NOMO-1 (cell line): ENCODE data around the gene HTRA1.

Experiments used
- DNase-seq, 2 experiments: peaks; one replicate each; lab custom pipeline; 2025; ENCODE audit not compliant: unreplicated experiment in 2 of 2; lab: John Stamatoyannopoulos, UW

HTRA1 gene

DNA sequence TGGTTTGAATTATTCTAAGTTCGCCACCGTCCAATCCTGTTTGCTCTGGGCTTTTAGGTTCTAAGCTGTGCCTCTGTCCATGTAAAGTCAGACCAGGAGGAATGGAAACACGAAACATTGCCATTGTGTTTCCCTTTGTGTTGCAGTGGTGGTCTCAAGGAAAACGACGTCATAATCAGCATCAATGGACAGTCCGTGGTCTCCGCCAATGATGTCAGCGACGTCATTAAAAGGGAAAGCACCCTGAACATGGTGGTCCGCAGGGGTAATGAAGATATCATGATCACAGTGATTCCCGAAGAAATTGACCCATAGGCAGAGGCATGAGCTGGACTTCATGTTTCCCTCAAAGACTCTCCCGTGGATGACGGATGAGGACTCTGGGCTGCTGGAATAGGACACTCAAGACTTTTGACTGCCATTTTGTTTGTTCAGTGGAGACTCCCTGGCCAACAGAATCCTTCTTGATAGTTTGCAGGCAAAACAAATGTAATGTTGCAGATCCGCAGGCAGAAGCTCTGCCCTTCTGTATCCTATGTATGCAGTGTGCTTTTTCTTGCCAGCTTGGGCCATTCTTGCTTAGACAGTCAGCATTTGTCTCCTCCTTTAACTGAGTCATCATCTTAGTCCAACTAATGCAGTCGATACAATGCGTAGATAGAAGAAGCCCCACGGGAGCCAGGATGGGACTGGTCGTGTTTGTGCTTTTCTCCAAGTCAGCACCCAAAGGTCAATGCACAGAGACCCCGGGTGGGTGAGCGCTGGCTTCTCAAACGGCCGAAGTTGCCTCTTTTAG, 52.9 kb downstream of the HTRA1 start:
- no peak for DNase-seq

DNA sequence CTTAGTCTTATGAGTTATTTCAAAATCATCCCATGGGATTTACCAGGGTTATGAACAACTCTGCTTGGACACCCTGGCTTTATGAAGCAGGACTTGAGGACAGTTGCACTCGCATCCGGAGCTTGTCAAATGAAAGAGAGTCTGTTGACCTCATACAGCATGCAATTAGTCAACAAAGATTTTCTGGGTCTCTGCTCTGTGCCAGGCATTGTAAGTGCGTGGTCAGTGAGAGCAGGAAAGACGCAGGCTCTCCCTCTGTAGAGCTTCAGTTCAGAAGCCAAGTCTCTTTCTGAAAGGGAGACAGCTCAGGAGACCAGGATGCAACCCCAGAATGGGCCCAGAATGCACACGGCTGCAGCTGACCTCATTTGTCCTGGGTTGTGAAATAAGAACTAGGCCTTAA, 53.7 kb downstream of the HTRA1 start:
- no peak for DNase-seq

GRCh38 chr10:122515588-122516231, 54.4 kb downstream of the HTRA1 start:
- DNase-seq: no peak

DNA sequence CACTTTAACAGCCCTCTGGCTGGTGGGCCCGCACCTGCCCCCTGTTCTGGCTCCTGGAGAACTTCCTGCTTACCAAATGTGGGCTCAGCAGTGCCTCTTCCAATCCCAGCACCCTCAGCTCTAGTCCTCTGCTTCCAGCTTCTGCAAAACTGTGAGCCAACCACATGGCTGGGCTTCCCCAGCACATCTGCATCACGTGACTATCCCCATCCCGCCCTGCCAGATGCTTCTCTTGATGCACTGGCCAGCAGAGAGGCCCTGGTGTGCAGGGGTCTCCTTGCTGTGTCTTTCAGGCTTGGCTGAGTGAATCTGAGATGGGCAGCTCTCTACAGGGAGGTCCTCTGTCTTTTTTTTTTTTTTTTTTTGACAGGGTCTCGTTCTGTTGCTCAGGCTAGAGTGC, 55.4 kb downstream of the HTRA1 start:
- no peak for DNase-seq

DNA sequence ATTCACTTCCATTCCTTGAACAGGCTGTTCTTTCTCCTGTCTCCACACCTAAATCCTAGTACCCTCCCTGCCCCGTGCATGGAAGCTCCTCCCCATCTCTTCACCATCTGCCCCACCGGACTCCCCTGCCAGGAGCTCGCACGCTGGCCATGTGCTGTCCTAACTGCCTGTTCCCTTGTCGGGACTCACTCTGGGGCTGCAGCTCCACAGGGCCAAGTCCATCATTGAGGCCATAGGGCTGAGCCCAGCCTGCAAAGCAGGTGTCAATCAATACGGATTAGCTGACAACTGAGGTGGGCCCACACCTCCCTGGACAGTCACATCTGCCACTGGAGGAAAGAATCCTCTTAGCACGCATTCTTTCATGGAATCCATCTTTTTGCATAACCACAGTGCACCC, 57.8 kb downstream of the HTRA1 start:
- DNase-seq: no peak

DNA sequence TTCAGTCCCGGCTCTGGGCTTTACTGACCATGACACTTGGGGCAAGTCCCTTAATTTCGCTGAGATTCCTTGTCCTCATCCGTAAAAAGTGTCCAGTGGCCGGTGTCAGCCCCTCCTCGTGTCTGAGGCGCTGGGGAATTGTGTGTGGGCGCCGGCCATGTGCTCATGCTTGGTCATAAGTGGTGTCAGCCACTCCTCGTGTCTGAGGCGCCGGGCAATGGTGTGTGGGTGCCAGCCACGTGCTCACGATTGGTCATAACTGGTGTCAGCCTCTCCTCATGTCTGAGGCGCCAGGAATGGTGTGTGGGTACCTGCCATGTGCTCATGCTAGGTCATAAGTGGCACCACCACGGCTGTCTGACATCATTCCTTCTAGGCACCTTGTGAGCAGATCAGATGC, 58.5 kb downstream of the HTRA1 start:
- DNase-seq: no peak

GRCh38 chr10:122521011-122521410, 59.7 kb downstream of the HTRA1 start:
- no peak for DNase-seq

GRCh38 chr10:122524811-122525210, 63.5 kb downstream of the HTRA1 start:
- DNase-seq: no peak

DNA sequence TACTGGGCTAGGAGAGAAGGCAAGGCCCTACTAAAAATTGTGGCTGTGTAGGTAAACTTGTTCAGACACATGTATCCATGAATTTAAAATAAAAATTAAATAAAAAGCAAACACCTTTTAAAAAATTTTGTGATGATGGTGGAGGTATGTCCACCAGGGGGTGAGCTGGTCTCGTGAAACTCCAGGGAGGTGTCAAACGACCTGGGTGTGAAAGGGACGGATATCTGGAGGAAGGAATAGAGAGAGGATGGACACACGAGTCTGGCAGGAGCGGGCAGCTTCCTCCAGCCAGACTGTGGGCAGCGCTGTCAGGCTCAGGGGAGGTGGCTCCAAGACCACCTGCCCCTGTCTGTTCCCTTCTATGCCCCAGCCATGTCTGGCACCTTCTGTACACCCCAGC, 64.4 kb downstream of the HTRA1 start:
- no peak for DNase-seq

DNA sequence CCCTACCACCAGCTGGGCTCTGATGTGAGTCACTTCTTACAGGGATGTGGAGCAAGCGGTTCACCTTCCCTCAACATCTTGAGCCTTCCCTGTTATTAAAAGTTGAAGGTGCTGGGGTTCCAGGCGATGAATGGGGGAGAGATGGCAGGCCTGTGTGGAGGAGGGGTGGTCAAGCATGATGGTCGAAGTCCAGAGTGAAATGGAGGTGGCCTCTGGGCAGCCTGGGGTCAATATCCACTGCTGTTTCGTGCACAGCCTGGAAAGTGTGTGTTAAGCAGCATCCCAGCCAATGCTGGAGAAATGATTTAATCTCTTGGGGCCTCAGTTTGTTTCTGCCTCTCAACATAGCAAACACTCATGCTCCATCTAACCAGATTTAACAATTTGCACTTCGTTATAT, 65.5 kb downstream of the HTRA1 start:
- DNase-seq: no peak

GRCh38 chr10:122530177-122530576, 68.8 kb downstream of the HTRA1 start:
- no peak for DNase-seq

- no peak for DNase-seq
Observed at GRCh38 chr10:122531261-122531660, 69.9 kb downstream of the HTRA1 start.

GRCh38 chr10:122531939-122532338, 70.6 kb downstream of the HTRA1 start:
- DNase-seq: no peak

GRCh38 chr10:122532601-122533296, 71.4 kb downstream of the HTRA1 start:
- DNase-seq: no peak

GRCh38 chr10:122537545-122537944, 76.2 kb downstream of the HTRA1 start:
- no peak for DNase-seq

DNA sequence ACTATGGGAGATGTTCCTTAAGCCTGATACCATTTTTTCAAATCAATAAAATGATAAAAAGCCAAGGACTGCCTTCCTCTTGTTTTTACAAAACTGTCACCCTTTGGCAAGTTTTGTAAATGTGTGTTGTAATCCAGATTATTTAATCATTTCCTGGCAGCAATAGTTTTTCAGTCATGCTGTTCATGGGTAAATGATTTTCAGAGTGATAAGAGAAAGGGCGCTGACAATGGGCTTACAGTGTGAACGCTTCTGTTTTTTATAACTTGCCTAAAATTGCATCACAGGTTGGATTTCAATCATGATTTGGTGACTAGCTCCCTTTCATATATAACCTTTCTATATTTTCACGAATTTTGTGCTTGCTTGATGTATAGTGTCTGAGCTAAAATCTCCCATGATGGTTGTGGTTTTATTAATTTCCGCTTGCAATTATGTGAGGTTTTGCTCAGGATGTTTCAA, 80.2 kb downstream of the HTRA1 start:
- peak; percentile 30 to 54 for DNase-seq

- no peak for DNase-seq
Observed at GRCh38 chr10:122543676-122544445, 82.5 kb downstream of the HTRA1 start.

- DNase-seq: no peak
Observed at GRCh38 chr10:122544493-122544892, 83.1 kb downstream of the HTRA1 start.

- DNase-seq: no peak
Observed at GRCh38 chr10:122546242-122546641, 84.9 kb downstream of the HTRA1 start.

- DNase-seq: no peak
Observed at GRCh38 chr10:122548407-122549085, 87.2 kb downstream of the HTRA1 start.
